ENCODE measurements around the gene KDM4C.

KDM4C gene

DNA sequence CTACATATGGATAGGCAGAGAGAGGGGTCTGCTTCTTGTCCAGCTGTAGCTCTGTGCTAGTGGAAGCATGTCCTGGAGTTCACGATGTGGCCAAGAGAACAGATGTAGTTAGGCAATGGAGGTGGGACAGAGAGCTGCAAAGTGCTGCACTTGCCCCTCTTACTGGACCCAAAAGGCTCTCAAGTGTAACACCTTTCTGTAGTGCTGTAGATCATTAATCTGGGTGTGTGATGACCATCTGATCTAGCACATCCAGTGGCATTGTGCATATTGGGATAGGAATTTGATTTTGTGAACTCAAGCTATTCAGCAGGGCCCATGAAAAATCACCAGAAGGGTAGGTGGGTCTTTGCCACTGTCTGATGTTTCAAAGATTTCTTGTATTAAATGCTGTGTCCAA is 151.4 kb downstream of the KDM4C start:
- no peak for DNase-seq

DNA sequence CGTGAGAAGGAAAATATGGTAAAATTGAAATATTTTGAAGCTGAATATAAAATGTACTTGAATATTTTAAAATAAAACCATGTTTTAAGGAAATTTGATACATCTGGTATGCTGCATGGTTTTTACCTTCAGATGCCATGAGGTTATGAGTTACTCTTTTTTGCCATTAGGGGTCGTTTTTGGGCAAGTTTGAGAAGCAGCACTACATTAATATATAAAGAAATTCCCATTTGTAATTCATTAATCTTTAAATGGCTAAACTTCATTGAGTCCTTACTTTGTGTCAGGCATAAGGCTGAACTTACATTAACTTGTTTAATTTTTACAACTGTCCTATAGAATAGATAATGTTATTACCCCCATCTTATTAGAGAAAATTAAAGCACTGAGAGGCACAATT is 152.3 kb downstream of the KDM4C start:
- no peak for DNase-seq

DNA sequence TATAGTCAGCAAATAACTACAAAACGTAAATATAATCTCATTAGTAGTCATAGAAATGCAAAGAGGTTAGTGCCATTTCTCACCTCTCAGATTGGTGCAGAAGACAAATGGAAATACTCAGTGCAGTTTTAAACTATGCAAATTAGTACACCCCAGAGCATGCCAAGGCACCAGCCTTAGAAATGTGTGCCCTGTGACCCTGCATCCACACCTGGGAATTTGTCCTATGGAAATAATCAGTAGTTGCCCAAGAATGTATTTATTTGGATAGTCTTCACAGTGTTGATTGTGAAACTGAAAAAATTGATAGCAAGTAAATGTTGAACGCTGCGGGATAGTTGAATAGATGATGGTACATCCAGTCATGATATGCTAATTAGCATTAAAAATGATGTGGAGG is 152.7 kb downstream of the KDM4C start:
- no peak for DNase-seq

DNA sequence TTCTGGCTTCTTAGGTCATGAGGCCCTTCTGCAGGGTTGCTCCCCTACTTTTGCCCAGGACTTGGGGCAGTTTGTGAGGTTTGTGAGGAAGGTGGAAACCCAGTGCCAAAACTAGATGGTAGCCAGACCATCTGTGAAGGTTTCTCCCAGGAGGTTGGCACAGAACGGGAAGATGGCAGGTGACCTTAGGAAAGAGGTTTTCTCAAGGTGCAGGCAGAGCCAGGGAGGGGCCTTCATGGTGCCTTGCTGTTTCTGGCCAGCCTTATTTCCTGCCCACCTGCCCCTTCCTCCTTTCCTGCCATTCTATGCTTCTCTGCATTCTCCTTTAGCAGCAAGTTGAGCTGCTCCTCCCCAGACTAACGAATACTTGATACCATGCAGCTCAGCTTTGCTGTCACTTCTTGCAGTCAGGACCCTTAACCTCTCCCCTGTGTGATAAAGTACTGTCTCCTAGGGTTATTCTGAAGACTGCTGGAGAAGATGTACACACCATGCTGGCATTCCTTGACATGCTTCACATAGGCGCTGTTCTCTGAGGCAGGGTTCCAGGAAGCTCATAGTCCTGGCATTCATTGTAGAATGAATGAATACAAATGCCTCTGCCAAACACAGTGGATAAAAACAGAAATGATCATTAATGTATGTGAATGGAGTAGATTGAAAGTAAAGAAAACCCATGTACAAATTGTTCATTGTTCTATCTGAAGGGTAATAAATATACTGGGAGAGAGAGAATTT is 154.3 kb downstream of the KDM4C start:
- DNase-seq = no peak

DNA sequence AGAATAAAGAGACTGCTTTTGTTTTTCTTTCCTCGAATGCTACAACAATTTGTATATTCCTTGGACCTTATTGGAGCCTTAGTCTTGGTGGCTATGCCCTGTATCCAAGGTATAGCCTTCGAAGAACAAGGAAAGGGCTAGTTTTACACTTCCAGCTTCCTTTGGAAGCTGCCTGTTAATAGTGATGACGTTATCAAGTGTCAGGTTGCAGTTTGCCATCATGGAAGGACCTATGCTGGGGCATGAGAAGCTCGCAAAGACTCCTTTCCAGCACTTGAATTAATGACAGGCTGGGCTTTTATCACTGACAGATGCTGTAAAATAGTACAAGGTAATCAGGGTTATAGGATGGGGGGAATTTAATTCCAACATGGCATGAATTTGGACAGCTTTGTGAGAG is 157.9 kb downstream of the KDM4C start:
- no peak for DNase-seq

DNA sequence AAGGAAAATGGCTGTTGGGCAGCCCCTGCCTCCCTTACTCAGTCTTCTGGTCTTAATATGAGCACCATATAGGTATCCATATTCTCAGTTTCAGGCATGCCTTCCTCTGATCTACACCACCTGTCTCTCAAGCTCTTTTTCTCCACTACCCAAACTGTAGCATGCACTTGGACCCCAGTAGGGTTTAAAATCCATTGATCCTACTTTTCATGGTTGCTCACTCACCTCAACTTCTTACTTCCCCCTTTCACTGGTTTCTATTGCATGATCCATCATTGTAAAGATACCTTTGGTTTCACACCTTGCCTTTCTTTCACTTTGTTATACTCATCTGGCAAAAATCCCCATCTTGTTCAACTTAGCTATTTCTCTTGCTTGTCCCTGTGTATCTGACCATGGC is 159.4 kb downstream of the KDM4C start:
- DNase-seq = no peak

DNA sequence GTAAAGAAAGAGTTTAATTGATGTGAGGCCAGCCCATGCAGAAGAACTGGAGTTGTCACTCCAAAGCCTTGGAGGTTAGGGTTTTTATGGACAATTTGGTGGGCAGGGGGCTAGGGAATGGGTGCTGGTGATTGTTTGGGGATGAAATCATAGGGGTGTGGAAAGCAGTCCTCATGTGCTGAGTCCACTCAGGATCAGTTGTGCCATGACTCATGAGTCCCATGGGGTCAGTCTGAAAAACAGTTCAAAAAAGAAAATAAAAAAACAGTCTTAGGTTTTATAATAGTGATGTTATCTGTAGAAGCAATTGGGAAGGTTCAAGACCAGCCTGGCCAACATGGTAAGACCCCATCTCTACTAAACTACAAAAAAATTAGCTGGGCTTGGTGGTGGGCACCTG is 162.3 kb downstream of the KDM4C start:
- no peak for DNase-seq

DNA sequence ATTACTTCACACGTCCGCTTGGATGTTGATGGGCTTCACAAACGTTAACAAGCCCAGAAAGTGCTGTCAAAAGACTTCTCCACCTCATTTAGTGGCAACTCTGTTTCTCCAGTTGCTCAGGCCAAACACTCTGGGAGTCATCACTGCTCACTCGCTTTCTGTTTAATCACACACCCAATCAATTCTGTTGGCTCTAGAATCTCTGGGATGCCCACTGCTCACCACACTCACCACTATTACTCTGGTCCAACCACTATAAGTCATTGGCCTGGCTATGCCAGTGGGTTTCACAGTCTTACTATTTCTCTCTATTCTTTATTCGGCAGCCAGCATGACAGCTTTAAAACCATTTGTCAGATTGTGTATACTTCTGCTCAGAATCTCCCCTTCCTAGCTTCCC is 163.5 kb downstream of the KDM4C start:
- no peak for DNase-seq

DNA sequence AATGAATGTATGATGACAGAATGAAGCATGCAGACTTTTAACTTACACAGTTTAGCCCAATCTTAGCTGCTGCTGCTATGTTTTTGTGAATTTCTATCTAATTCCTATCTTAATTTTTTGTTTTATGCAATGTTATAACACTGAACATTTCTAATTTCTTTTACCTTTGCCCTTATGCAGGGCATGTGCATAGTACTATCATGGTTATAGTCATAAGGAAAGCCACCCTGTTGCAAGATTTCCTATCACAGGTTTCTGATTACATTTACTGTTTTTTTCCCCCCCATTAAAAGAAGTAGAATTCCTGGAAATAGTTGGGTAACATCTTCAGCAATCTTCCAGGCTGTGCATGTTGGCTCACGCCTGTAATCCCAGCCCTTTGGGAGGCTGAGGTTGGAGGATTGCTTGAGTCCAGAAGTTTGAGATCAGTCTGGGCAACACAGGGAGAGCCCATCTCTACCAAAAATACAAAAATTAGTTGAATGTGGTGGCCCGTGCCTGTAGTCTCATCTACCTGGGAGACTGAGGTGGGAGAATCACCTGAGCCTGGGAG is 164.4 kb downstream of the KDM4C start:
- peak; percentile 32 for DNase-seq

DNA sequence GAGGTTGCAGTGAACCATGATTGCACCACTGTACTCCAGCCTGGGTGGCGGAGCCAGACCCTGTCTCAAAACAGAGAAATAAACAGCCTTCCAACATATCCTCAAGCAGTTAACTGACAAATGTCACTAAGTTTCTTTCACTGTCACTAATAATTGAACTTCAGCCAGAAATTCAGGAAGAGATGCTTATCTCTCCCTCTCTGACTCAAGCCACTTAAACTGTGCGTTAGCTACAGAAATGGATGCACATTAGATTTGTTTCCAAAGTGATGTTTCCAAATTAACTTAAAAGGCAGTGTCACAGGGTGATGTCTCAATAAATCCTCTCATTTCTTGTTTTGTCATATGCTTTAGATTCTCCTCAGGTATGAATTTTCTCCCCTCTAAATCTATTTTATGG is 164.9 kb downstream of the KDM4C start:
- DNase-seq = no peak

DNA sequence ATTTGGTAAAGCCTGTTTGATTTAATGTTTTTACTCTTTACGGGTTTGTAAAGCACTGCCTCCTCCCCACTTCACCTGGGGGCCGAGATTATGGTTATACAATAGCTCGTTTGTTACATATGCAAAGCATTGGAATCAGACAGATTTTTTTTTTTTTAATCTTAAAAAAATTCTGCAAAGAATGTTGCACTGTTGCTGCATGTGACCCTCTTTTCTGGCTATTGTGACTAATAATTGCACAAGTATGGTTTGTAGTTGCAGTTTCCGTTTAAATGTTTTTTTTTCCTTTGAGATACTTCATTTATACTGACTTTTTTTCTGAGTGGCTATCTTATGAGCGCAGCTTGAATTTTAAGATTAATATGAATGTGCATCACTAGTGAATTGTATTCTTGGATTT is 165.3 kb downstream of the KDM4C start:
- peak; percentile 51 for DNase-seq

DNA sequence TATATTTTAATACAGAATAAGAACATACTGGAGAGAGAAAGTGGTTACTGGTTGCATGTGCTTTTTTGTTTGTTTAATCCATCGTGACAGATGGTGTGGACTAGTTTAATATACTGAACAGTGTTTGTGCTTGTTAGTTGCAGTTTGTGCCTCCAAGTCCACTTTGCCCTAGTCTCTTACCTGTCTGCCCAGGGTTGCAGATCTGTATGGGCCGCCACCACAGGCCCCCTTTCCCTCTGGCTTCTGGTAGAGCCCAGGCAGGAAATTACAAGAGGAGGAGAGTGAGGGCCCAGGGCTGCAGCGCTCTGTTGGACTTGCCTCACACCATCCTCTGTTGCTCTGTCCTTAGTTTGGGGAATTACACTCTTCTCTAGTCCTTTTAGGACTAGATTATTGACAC is 166.4 kb downstream of the KDM4C start:
- no peak for DNase-seq

DNA sequence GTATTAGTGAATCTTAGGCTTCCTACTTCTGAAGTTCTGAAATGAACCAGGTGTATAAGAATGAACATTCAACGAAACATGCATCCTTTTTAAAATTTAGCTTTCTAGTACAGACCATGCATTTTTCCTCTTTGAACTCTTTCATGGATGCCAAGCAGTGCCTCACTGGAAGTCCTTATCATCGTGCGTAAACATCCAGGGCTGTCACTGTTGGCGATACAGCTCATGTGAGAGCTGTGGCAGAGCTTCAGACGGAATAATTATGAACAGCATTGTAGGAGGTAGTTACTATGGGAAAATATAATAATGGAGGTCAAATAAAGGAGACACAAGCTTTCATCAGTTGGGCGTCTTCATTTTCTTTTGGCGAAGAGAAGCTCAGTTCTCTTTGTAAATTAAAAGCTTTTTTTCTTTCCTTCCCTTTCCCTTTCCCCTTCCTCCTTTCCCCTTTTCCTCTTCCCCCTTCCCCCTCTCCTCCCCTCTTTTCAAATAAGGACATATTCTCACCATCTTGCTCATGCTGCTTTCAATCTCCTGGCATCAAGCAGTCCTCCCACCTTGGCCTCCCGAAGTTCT is 167.3 kb downstream of the KDM4C start:
- no peak for DNase-seq

DNA sequence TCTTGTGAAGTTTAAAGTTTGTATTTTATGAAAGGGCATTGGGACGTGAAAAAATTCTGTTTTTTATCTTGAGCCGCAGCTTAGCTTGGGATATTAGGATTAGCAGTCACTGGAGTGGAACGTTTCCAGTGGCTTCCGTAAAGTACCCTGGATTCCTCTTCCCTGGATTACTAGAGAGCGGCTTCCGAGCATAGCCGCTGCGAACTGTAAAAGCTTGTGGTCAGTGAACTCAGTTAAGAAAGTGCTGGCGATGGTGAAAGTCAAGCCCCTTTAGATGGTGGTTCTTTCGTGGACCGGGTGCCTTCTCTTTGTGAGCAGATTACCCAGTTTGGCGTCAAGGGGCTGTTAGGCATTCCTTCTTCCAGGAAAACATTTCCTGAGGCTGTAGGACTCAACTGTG is 168.1 kb downstream of the KDM4C start:
- no peak for DNase-seq

DNA sequence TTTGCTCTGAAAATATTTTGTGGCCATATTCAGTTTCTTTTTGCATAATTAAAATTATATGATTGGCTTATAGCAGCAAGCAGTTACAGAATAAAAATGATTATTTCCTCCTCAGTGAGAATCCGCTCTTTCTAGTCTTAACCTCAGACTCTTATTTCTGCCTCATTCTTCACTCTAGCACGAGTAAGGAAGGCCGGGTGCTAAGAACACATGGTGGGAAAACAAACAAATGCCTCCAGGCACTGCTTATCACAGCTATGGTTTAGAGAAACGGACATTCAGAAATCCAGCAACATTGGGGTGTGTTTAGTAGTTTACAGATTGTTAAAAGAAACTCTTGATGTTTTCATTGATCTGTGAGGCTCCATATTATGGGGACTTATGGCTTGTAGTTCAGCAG is 168.7 kb downstream of the KDM4C start:
- no peak for DNase-seq

DNA sequence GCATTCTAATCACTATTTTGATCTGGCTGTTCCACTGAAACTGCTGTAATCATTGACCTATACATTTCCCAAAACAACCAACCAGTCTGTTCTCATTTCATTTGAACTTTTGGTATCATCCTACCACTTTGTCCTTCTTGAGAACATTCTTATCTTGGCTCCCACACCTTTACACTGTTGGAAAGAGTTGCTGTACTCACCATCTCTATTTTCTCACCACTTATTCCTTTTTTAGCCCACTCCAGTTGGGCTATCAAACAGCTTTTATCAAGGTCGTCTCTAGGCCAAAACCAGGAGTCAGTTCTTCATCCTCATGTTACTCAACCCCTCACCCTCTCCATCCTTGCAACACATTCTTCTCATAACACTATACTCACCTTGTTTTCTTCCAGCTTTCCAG is 170.1 kb downstream of the KDM4C start:
- DNase-seq = no peak

DNA sequence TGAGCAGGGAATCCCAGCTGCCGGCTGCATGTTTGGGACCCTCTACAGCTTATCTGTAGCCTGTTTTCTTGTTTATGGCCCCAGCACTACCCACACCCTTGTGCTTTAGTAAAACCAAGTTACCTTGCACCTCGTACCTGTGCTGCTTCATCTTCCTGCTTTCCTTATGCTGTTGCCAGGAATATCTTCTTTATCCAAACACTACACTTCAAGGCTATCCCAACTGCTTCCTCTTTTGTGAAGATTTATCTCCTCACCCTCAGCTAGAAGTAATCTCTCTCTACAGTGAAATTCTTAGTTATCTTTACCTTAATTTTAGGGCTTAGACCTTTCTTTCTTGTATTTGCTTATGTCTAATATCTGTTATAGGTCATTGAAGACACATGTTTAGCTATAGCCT is 171.1 kb downstream of the KDM4C start:
- no peak for DNase-seq

DNA sequence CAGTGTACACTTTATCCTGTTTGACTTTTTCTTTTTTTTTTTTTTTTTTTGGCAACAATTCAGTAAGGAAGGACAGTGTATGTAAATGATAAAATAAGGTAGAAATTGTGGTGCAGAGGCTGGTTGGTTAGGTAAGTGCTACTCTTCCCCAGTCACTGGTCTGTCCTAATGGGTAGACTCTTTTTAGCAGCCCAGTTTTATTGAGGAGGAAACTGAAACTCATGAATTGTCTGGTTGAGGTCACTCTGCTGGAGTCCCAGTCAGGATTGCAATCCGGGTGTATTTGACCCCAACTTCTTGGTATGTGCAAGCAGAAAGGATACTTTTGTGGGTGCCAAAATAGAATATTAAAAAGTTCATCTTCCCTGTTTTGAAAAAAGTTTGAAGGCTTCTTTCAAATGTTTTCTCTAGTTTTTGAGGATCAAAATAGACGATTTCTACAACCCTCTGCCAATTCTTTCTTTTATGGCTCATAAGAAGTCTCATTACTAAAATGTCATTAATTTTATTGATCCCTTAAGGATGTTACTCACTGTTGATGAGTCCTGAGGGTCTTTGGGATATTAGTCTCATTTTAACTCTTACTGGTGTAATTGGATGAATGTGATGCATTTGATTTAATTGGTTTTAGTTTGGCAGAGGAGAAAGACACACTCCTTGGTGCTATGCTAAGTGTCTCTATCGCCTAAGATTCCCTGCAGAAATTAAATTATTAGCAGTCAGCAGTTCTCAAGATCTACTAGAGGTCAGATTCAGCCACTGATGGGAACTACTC is 171.9 kb downstream of the KDM4C start:
- no peak for DNase-seq

DNA sequence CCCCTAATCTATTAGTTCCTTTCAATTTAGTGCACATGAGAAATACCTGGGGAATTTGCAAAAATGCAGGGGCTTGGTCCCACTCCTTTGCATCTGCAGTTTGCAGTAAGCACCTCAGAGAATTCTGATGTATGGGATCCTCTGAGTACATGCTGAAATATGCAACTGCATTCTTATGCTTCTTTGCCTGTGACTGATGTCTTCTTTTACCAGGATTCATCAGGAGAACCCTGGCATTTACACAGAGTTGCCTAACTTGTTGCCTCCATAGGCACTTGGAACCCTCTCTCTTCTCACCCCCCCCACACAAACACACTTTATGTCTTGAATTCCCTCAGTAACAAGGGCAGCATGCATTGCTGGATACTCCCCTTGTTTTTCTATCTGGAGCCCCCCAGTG is 173.1 kb downstream of the KDM4C start:
- DNase-seq = no peak

DNA sequence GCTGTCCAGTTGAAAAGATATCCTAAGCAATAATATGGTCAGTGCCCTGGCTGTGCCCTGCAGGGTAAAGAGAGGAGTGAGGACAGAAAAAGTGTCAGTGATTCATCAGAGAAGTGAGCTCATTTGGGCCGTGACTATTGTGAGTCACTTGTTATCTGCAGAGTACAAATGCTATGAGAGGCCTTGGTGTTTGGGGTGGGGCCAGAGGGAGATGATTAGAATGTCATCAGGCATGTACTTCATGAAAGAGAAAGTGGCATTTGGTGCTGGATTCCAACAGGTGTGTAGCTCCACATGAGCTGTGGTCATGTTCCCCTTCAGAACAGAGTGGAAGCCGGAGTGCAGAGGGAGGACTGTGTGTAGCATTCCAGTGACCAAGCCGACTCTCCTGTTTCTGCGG is 174.1 kb downstream of the KDM4C start:
- DNase-seq = no peak

DNA sequence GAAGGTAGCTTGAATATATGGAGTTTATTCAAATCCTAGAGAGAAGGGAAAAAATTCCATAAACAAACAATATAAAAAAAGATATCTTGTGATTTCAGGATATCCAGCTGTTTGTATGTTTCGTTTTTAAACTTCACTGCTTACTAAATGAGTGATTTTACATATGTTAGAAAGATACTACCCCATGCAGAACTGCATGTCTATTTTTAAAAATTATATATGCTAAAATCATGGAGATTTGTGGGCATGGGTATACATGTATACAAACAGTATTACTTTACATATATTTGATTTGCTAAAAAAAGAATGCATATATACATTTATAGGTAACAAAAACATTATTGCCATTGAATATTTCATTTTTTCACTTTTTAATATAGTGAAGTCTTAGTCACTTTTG is 178.3 kb downstream of the KDM4C start:
- DNase-seq = no peak

DNA sequence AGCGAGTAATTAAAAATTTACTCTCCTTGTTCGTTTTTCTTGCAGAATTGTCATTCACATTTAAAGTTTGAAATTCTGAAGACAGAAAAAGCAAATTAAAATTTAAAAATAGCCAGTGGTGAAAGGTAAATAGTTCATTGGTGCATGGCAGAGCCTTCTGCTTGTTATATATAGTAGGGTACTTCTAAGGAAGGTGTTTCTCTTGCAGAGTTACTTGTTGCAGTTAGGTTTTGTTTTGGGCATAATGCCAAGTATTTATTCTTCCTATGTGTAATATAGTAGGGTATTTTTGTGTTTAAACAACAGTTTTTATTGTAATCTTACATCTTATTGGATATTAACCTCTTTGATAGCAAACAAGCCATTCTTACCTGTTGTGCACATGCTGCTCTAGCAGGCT is 179.4 kb downstream of the KDM4C start:
- DNase-seq = no peak

DNA sequence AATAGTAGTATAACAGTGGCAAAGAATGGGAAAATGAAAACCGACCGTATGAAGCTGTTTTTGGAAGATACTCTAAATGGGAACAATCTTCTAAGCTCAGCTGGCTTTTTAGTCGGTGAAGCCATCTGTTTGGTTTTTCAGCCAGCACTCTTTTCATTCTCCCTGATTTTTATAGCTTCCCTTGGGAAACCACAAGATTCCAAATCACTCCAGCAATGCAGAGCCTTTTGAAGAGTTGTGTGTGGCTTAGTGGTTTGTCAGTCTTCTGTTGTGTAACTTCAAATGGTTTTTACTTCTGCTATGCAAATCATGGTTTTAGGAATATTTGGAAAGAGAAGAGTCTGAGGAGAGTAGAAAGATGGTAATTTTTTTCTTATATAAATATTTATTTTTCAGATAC is 180.7 kb downstream of the KDM4C start:
- DNase-seq = no peak

DNA sequence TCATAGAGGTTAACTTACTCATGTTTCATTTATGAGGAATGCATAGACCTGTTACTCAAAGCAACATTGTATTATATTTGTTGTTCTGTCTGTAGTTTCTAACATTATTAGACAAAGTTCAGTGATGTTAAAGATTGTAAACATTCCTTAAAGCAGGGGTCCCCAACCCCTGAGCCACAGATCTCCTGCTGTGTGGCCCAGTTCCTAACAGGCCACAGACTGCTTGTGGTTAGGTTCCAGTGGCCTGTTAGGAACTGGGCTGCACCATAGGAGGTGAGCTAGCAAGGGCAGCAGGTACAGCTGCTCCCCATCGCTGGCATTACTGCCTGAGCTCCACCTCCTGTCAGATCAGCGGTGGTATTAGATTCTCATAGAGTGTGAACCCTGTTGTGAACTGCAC is 181.1 kb downstream of the KDM4C start:
- no peak for DNase-seq
